ENCODE data around the gene INSYN1. TPM values are rescaled to one million over a fixed set of nuclear protein-coding genes. Genes with fewer than 3 reads are reported as not detected.

The INSYN1 gene
- total and polyA plus RNA-seq, 9 of the 15 experiments (the other 6 are each of a cell fraction or from before 2014, with no cell fraction given): not detected

GRCh38 chr15:73750438-73750837 lies 2.7 kb downstream of the INSYN1 start:
- POLR2A ChIA-PET: interaction anchor here (0.7 to 1.1 kb wide), 3 partner anchors 13 to 31 kb away, joined by 3 to 5 read pairs (median 4); no protein-coding TSS in a partner anchor
- no peak overlapping the region for H3K27ac ChIP-seq (ENCODE audit: extremely low read depth, low read depth, low read length)
- BruUV-seq (replicated peaks): no TSS peak
- in situ Hi-C loops (cut with MboI): no loop called here
- no peak overlapping the region for H3K4me3 ChIP-seq
- H3K36me3 ChIP-seq (ENCODE audit: control insufficient read depth, insufficient read depth, low read length): no peaks in the 10 kb centered on the region
- WGBS (ENCODE audit: insufficient coverage, low coverage, missing lambda C conversion rate): 3% methylated on average over 4 of the region's 4 CpGs
- TF ChIP-seq TFE3 (CRISPR knock-in tag; IDR thresholded peaks at IDR 0.05): no peak
- no peak for TF ChIP-seq NEUROD1 (IDR thresholded peaks at IDR 0.05; ENCODE audit: borderline replicate concordance, low read depth, low read length, partially characterized antibody)
- TF ChIP-seq ESRRB (CRISPR knock-in tag; IDR thresholded peaks at IDR 0.05; ENCODE audit: borderline replicate concordance): no peak
- TF ChIP-seq NR2F6 (CRISPR knock-in tag; IDR thresholded peaks at IDR 0.05): no peak
- no peak for TF ChIP-seq NCOA2 (IDR thresholded peaks at IDR 0.05; ENCODE audit: partially characterized antibody in 2 of 2)
- ATAC-seq (no peak), DNase-seq (ENCODE audit: extremely low read depth in 1 of 4, low spot score in 3 of 4) (no peak), FAIRE-seq (no peak)
- H3K9ac ChIP-seq (ENCODE audit: insufficient read depth in 1 of 2, low read depth in 2 of 2, low read length in 2 of 2): no peak overlapping the region
- CTCF ChIA-PET (ENCODE audit: low intra/inter-chr PET ratio): no interaction called here
- peaks cover 0 to 8% of the 10 kb centered on the region in 2 experiments; a peak in 2 of 5 replicates for H3K4me1 ChIP-seq (replicated peaks in 1 of 2; ENCODE audit: control insufficient read depth in 2 of 2, insufficient read depth in 2 of 2, low read length in 2 of 2)
- H3K9me1 ChIP-seq (ENCODE audit: control insufficient read depth, insufficient read depth, low read length): no peaks in the 10 kb centered on the region
- H3K4me2 ChIP-seq (ENCODE audit: insufficient read depth, low read length): no peak overlapping the region
- intact Hi-C loops (cut with micrococcal nuclease): no loop called here
- no peak overlapping the region for H2AFZ ChIP-seq (ENCODE audit: low read depth, low read length)
- H3K27me3 ChIP-seq (ENCODE audit: control insufficient read depth in 2 of 2, insufficient read depth in 2 of 2, low read length in 2 of 2): peaks cover 14 to 42% of the 10 kb centered on the region in 2 experiments; a peak in 4 of 5 replicates
- no peaks in the 10 kb centered on the region for H3K79me2 ChIP-seq (ENCODE audit: control insufficient read depth, insufficient read depth, low read length)
- H3K9me3 ChIP-seq (replicated peaks; ENCODE audit: control insufficient read depth, insufficient read depth, low read depth, low read length): no peaks in the 10 kb centered on the region
- peaks cover 13% of the 10 kb centered on the region for H4K20me1 ChIP-seq (replicated peaks; ENCODE audit: control insufficient read depth, insufficient read depth, low read length)

All from K562 (cell line).